ENCODE measurements around the gene ZNF573.
"Not testable (repeated sequence)": the region's sequence is repeated elsewhere in the genome, so short reads cannot be mapped to it uniquely, and the experiment has no call there.

Gene ZNF573

GRCh38 chr19:37779127-37780005 is at the start of gene ZNF573:
Gene ZNF573 (minus strand): TSS chr19:37779586. CDS start chr19:37773729, 5,857 bp downstream.
- Histone ChIP-seq H2AFZ (ENCODE audit: low read length) (peak within 1 kb of the TSS; percentile 7), H3K79me2 (ENCODE audit: insufficient read depth, low read length) (no peaks in the 10 kb centered on the region)

GRCh38 chr19:37817180-37817981 is 38.0 kb upstream of the ZNF573 start:
- Histone ChIP-seq H3K4me2 (ENCODE audit: low read length) (no peak overlapping the region), H3K4me3 (ENCODE audit: low read depth, low read length, poor library complexity, severe bottlenecking) (no peak overlapping the region), H3K79me2 (ENCODE audit: insufficient read depth, low read length) (no peaks in the 10 kb centered on the region), H2AFZ (ENCODE audit: low read length) (no peak overlapping the region), H3K9ac (ENCODE audit: low read length) (no peak overlapping the region), H3K4me1 (ENCODE audit: insufficient read depth, low read length, severe bottlenecking) (no peaks in the 10 kb centered on the region), H3K27me3 (ENCODE audit: insufficient read depth, low read length) (no peaks in the 10 kb centered on the region), H3K9me3 (ENCODE audit: low read length) (0 out of 2 replicates have a peak, but pooled peaks cover 2% of the 10 kb centered on the region), H3K9me2 (ENCODE audit: low read depth, low read length) (no peaks in the 10 kb centered on the region), H3F3A (ENCODE audit: insufficient read depth, low read length) (no peaks in the 10 kb centered on the region), H3K36me3 (ENCODE audit: insufficient read depth, low read length) (no peaks in the 10 kb centered on the region), H4K20me1 (ENCODE audit: insufficient read depth, low read length) (no peaks in the 10 kb centered on the region), H3K27ac (ENCODE audit: low read depth, low read length, poor library complexity, severe bottlenecking) (no peak overlapping the region)
- no peak for TF ChIP-seq CTCF (IDR thresholded peaks at IDR 0.05; ENCODE audit: low read length)
- TF ChIP-seq EZH2 (IDR thresholded peaks at IDR 0.05; ENCODE audit: borderline replicate concordance, low read length), result no peak

More at GRCh38 chr19:37779127-37780005, at the start of gene ZNF573:
- Histone ChIP-seq H3K9me2 (ENCODE audit: low read depth, low read length) (no peaks in the 10 kb centered on the region), H3K9ac (ENCODE audit: low read length) (peak within 1 kb of the TSS; percentile 79), H4K20me1 (ENCODE audit: insufficient read depth, low read length) (no peaks in the 10 kb centered on the region), H3K9me3 (ENCODE audit: low read length) (peaks cover 4% of the 10 kb centered on the region; the same call in 1 of the 2 replicates), H3F3A (ENCODE audit: insufficient read depth, low read length) (no peaks in the 10 kb centered on the region), H3K4me2 (ENCODE audit: low read length) (peak within 1 kb of the TSS; percentile 80), H3K4me3 (ENCODE audit: low read depth, low read length, poor library complexity, severe bottlenecking) (peak within 1 kb of the TSS; percentile 78), H3K27ac (ENCODE audit: low read depth, low read length, poor library complexity, severe bottlenecking) (peak within 1 kb of the TSS; percentile 63), H3K36me3 (ENCODE audit: insufficient read depth, low read length) (no peaks in the 10 kb centered on the region), H3K4me1 (ENCODE audit: insufficient read depth, low read length, severe bottlenecking) (peaks cover 9% of the 10 kb centered on the region), H3K27me3 (ENCODE audit: insufficient read depth, low read length) (no peaks in the 10 kb centered on the region)
- TF ChIP-seq CTCF (IDR thresholded peaks at IDR 0.05; ENCODE audit: low read length), result no peak
- no peak for TF ChIP-seq EZH2 (IDR thresholded peaks at IDR 0.05; ENCODE audit: borderline replicate concordance, low read length)

- not testable (repeated sequence) for H3K27ac ChIP-seq (ENCODE audit: low read depth, low read length, poor library complexity, severe bottlenecking); H2AFZ ChIP-seq (ENCODE audit: low read length); H3K4me1 ChIP-seq (ENCODE audit: insufficient read depth, low read length, severe bottlenecking); H3F3A ChIP-seq (ENCODE audit: insufficient read depth, low read length); H3K36me3 ChIP-seq (ENCODE audit: insufficient read depth, low read length); H3K9ac ChIP-seq (ENCODE audit: low read length); H3K27me3 ChIP-seq (ENCODE audit: insufficient read depth, low read length); H3K4me3 ChIP-seq (ENCODE audit: low read depth, low read length, poor library complexity, severe bottlenecking); H3K4me2 ChIP-seq (ENCODE audit: low read length); H3K79me2 ChIP-seq (ENCODE audit: insufficient read depth, low read length); H3K9me2 ChIP-seq (ENCODE audit: low read depth, low read length); H4K20me1 ChIP-seq (ENCODE audit: insufficient read depth, low read length); H3K9me3 ChIP-seq (ENCODE audit: low read length)
Measured at GRCh38 chr19:37815611-37816010, 36.2 kb upstream of the ZNF573 start.

Data from OCI-LY1 (cell line).